Endodermal cell (in vitro differentiated cells): Measurements from ENCODE around the gene CLSTN3. TPM values are rescaled to one million over a fixed set of nuclear protein-coding genes. Genes with fewer than 3 reads are reported as not detected.

ENCODE experiments used
- DNase-seq: peaks from one replicate; pipeline ENCODE4 v3.0.0-alpha.2; 2017
- H3K27ac ChIP-seq: 2 replicates; pipeline ENCODE4 v1.5.1; 2013; ENCODE audit warnings: mild to moderate bottlenecking, low read depth, low read length, moderate library complexity
- H3K27me3 ChIP-seq: 2 replicates; pipeline ENCODE4 v1.6.1; 2013; ENCODE audit warnings: mild to moderate bottlenecking, low read length, moderate library complexity; ENCODE audit not compliant: insufficient read depth, control insufficient read depth, poor library complexity, severe bottlenecking
- H3K36me3 ChIP-seq: 2 replicates; pipeline ENCODE4 v1.7.0; 2013; ENCODE audit warnings: mild to moderate bottlenecking, low read length, moderate library complexity; ENCODE audit not compliant: control insufficient read depth, insufficient read depth
- H3K4me1 ChIP-seq: one replicate; pipeline ENCODE4 v1.7.0; 2013; ENCODE audit warnings: low read length; ENCODE audit not compliant: control insufficient read depth, insufficient read depth
- H3K4me3 ChIP-seq: 2 replicates; pipeline ENCODE4 v1.5.1; 2013; ENCODE audit warnings: mild to moderate bottlenecking, low read length, moderate library complexity
- H3K9ac ChIP-seq: 2 replicates; pipeline ENCODE4 v1.6.1; 2013; ENCODE audit warnings: mild to moderate bottlenecking, low read length, moderate library complexity; ENCODE audit not compliant: poor library complexity, severe bottlenecking; ENCODE audit errors: extremely low read depth
- H3K9me3 ChIP-seq: 2 replicates; pipeline ENCODE4 v1.6.1; 2013; ENCODE audit warnings: mild to moderate bottlenecking, low read length, moderate library complexity; ENCODE audit not compliant: control insufficient read depth
- H3K27ac Mint-ChIP-seq: 2 replicates; pipeline ENCODE4 v1.8.0; 2020; ENCODE audit warnings: mixed read lengths
- H3K27me3 Mint-ChIP-seq: 2 replicates; pipeline ENCODE4 v1.8.0; 2021; ENCODE audit warnings: mild to moderate bottlenecking, mixed read lengths; ENCODE audit not compliant: insufficient read depth
- H3K36me3 Mint-ChIP-seq: 2 replicates; pipeline ENCODE4 v1.8.0; 2020; ENCODE audit warnings: low read depth, mixed read lengths
- H3K4me1 Mint-ChIP-seq: 2 replicates; pipeline ENCODE4 v1.8.0; 2020; ENCODE audit warnings: mixed read lengths
- H3K4me3 Mint-ChIP-seq: 2 replicates; pipeline ENCODE4 v1.8.0; 2020; ENCODE audit warnings: mild to moderate bottlenecking, moderate library complexity, mixed read lengths
- H3K9me3 Mint-ChIP-seq: 2 replicates; pipeline ENCODE4 v1.8.0; 2020; ENCODE audit warnings: mild to moderate bottlenecking, mixed read lengths
- CTCF ChIP-seq: fragments of 200-600 bp; sonication (generic); conservative IDR thresholded peaks from 2 replicates; pipeline ENCODE4 v1.5.0; 2021; ENCODE audit warnings: antibody characterized with exemption, mild to moderate bottlenecking
- WGBS, 2 experiments: methylation state at CpG; one replicate each; pipeline versions ENCODE4 v1.1.5 to v1.1.7; 2013; ENCODE audit warnings: missing lambda C conversion rate in 2 of 2, mixed read lengths in 1 of 2; ENCODE audit not compliant: insufficient coverage in 1 of 2, insufficient read length in 1 of 2; 5-methylcytosine and 5-hydroxymethylcytosine counted together
- total RNA-seq, 2 donors: library from RNA; stranded (reverse); fragmentation: NEBNext Ultra II Directional in 1 of 2; extraction: Animal tissue kit (Norgen Biotek cat#: 25700) in 1 of 2; gene quantifications; 2 replicates in 1 of 2; 3 replicates in 1 of 2; pipeline ENCODE4 v1.2.1, GENCODE V29; 2021

The CLSTN3 gene
- total RNA-seq, 2 donors from 2014 or later: 69.7 to 135 TPM

GRCh38 chr12:7093486-7093885 lies 36.7 kb upstream of the CLSTN3 start:
- Histone ChIP-seq H3K9me3 (no peaks in the 10 kb centered on the region), H3K27ac (no peak overlapping the region), H3K27me3 (no peaks in the 10 kb centered on the region), H3K4me1 (no peaks in the 10 kb centered on the region), H3K4me3 (no peak overlapping the region), H3K9ac (no peak overlapping the region), H3K36me3 (no peaks in the 10 kb centered on the region)
- Mint-ChIP-seq H3K9me3 (no peaks in the 10 kb centered on the region), H3K27ac (no peak overlapping the region), H3K27me3 (peaks cover 16% of the 10 kb centered on the region), H3K4me3 (no peak overlapping the region), H3K4me1 (peaks cover 20% of the 10 kb centered on the region), H3K36me3 (peaks cover 13% of the 10 kb centered on the region)
- TF ChIP-seq CTCF: no peak
- WGBS, 2 experiments: 84 to 87% methylated on average over 5 of the region's 5 CpGs
- peak; percentile 36 for DNase-seq

- Histone ChIP-seq H3K9ac (no peak overlapping the region), H3K27ac (no peak overlapping the region), H3K4me3 (no peak overlapping the region), H3K4me1 (no peaks in the 10 kb centered on the region), H3K27me3 (no peaks in the 10 kb centered on the region), H3K9me3 (no peaks in the 10 kb centered on the region), H3K36me3 (no peaks in the 10 kb centered on the region)
- Mint-ChIP-seq H3K36me3 (peaks cover 16% of the 10 kb centered on the region), H3K4me1 (peaks cover 20% of the 10 kb centered on the region), H3K4me3 (no peak overlapping the region), H3K9me3 (no peaks in the 10 kb centered on the region), H3K27ac (no peak overlapping the region), H3K27me3 (peaks cover 14% of the 10 kb centered on the region)
- no peak for DNase-seq
- TF ChIP-seq CTCF: no peak
- 82 to 91% methylated on average over 5 to 10 of the region's 10 CpGs for WGBS, 2 experiments
These were observed 36.3 kb upstream of the CLSTN3 start for GRCh38 chr12:7093892-7094291.

GRCh38 chr12:7096006-7096932 lies 33.9 kb upstream of the CLSTN3 start:
- peaks cover 1% of the 10 kb centered on the region for H3K27me3 Mint-ChIP-seq
- no peak for DNase-seq
- no peaks in the 10 kb centered on the region for H3K36me3 ChIP-seq
- no peaks in the 10 kb centered on the region for H3K9me3 Mint-ChIP-seq
- peaks cover 22% of the 10 kb centered on the region for H3K36me3 Mint-ChIP-seq
- H3K4me1 Mint-ChIP-seq: peaks cover 9% of the 10 kb centered on the region
- no peak overlapping the region for H3K27ac Mint-ChIP-seq
- no peak overlapping the region for H3K4me3 ChIP-seq
- no peaks in the 10 kb centered on the region for H3K9me3 ChIP-seq
- no peak overlapping the region for H3K4me3 Mint-ChIP-seq
- WGBS, 2 experiments: 92 to 93% methylated on average over 19 to 24 of the region's 26 CpGs
- no peak overlapping the region for H3K27ac ChIP-seq
- H3K9ac ChIP-seq: no peak overlapping the region
- no peaks in the 10 kb centered on the region for H3K27me3 ChIP-seq
- no peak for TF ChIP-seq CTCF
- no peaks in the 10 kb centered on the region for H3K4me1 ChIP-seq
